Mucosa of rectum (tissue), 2 donors: ENCODE measurements around the gene PLEKHA7.
"Not testable (repeated sequence)": the region's sequence is repeated elsewhere in the genome, so short reads cannot be mapped to it uniquely, and the experiment has no call there.

ENCODE experiments used
- H3K27ac ChIP-seq, 2 donors: one replicate each; pipeline ENCODE4 v1.7.0; 2013; ENCODE audit warnings: inconsistent platforms in 2 of 2, low read depth in 2 of 2, low read length in 2 of 2
- H3K27me3 ChIP-seq, 2 donors: one replicate each; pipeline ENCODE4 v1.7.0; 2013; ENCODE audit warnings: low read length in 2 of 2; ENCODE audit not compliant: control insufficient read depth in 2 of 2, insufficient read depth in 2 of 2
- H3K36me3 ChIP-seq, 2 donors: one replicate each; pipeline ENCODE4 v1.7.0; 2013; ENCODE audit warnings: low read length in 2 of 2; ENCODE audit not compliant: control insufficient read depth in 2 of 2, insufficient read depth in 2 of 2
- H3K4me1 ChIP-seq, 2 donors: one replicate each; pipeline ENCODE4 v1.7.0; 2013; ENCODE audit warnings: low read length in 2 of 2, mild to moderate bottlenecking in 1 of 2; ENCODE audit not compliant: control insufficient read depth in 2 of 2, insufficient read depth in 2 of 2
- H3K4me3 ChIP-seq, 2 donors: one replicate each; pipeline ENCODE4 v1.7.0; 2013; ENCODE audit warnings: low read length in 2 of 2
- H3K9ac ChIP-seq, 2 donors: one replicate each; pipeline ENCODE4 v1.7.0; 2013; ENCODE audit warnings: low read length in 2 of 2, low read depth in 1 of 2, mild to moderate bottlenecking in 1 of 2
- H3K9me3 ChIP-seq, 2 donors: one replicate each; pipeline ENCODE4 v1.7.0; 2013; ENCODE audit warnings: low read length in 2 of 2; ENCODE audit not compliant: control insufficient read depth in 2 of 2
- donor health status: healthy.
- donor health status: Normal muscosa, but diverticular disease.

PLEKHA7 gene

GRCh38 chr11:16890442-16890841, 123.8 kb downstream of the PLEKHA7 start:
- Histone ChIP-seq H3K4me3 (no peak overlapping the region), H3K27ac (no peak overlapping the region), H3K36me3 (no peaks in the 10 kb centered on the region), H3K9me3 (no peaks in the 10 kb centered on the region), H3K4me1 (peaks cover 0 to 8% of the 10 kb centered on the region in 2 donors), H3K9ac (no peak overlapping the region), H3K27me3 (no peaks in the 10 kb centered on the region)

GRCh38 chr11:16889905-16890304, 124.3 kb downstream of the PLEKHA7 start:
- Histone ChIP-seq H3K27me3 (no peaks in the 10 kb centered on the region), H3K9me3 (no peaks in the 10 kb centered on the region), H3K27ac (no peak overlapping the region)

GRCh38 chr11:16889010-16889409, 125.2 kb downstream of the PLEKHA7 start:
- not testable (repeated sequence) for H3K4me3 ChIP-seq, H3K4me1 ChIP-seq, H3K36me3 ChIP-seq, H3K9me3 ChIP-seq, H3K27ac ChIP-seq, H3K27me3 ChIP-seq, H3K9ac ChIP-seq

More at GRCh38 chr11:16889905-16890304, 124.3 kb downstream of the PLEKHA7 start:
- no peaks in the 10 kb centered on the region for H3K36me3 ChIP-seq
- H3K4me3 ChIP-seq: no peak overlapping the region
- no peak overlapping the region for H3K9ac ChIP-seq
- peaks cover 0 to 8% of the 10 kb centered on the region in 2 donors for H3K4me1 ChIP-seq

- not testable (repeated sequence) for H3K4me3 ChIP-seq, H3K36me3 ChIP-seq, H3K9ac ChIP-seq, H3K27me3 ChIP-seq, H3K9me3 ChIP-seq, H3K27ac ChIP-seq
- peaks cover 2 to 14% of the 10 kb centered on the region in 2 donors for H3K4me1 ChIP-seq
Observed at GRCh38 chr11:16887887-16888286, 126.3 kb downstream of the PLEKHA7 start.

GRCh38 chr11:16883174-16883573, 131.0 kb downstream of the PLEKHA7 start:
- Histone ChIP-seq H3K36me3 (no peaks in the 10 kb centered on the region), H3K4me1 (peaks cover 4 to 12% of the 10 kb centered on the region in 2 donors), H3K9ac (no peak overlapping the region), H3K4me3 (no peak overlapping the region), H3K9me3 (no peaks in the 10 kb centered on the region), H3K27ac (no peak overlapping the region), H3K27me3 (no peaks in the 10 kb centered on the region)

- Histone ChIP-seq H3K27me3 (no peaks in the 10 kb centered on the region), H3K36me3 (no peaks in the 10 kb centered on the region), H3K4me1 (peaks cover 4 to 12% of the 10 kb centered on the region in 2 donors), H3K9ac (no peak overlapping the region), H3K27ac (no peak overlapping the region), H3K4me3 (no peak overlapping the region), H3K9me3 (no peaks in the 10 kb centered on the region)
Observed at GRCh38 chr11:16881766-16882165, 132.4 kb downstream of the PLEKHA7 start.

GRCh38 chr11:16881074-16881709, 133.0 kb downstream of the PLEKHA7 start:
- no peaks in the 10 kb centered on the region for H3K9me3 ChIP-seq
- no peak overlapping the region for H3K27ac ChIP-seq
- H3K9ac ChIP-seq: no peak overlapping the region
- no peaks in the 10 kb centered on the region for H3K36me3 ChIP-seq
- no peaks in the 10 kb centered on the region for H3K27me3 ChIP-seq
- no peak overlapping the region for H3K4me3 ChIP-seq
- H3K4me1 ChIP-seq: peaks cover 4 to 12% of the 10 kb centered on the region in 2 donors

GRCh38 chr11:16880184-16880801, 133.9 kb downstream of the PLEKHA7 start:
- H3K27ac ChIP-seq: no peak overlapping the region
- no peaks in the 10 kb centered on the region for H3K36me3 ChIP-seq
- H3K4me3 ChIP-seq: no peak overlapping the region
- H3K9me3 ChIP-seq: no peaks in the 10 kb centered on the region
- no peaks in the 10 kb centered on the region for H3K27me3 ChIP-seq
- H3K4me1 ChIP-seq: peaks cover 4 to 12% of the 10 kb centered on the region in 2 donors
- H3K9ac ChIP-seq: no peak overlapping the region

- Histone ChIP-seq H3K27me3 (no peaks in the 10 kb centered on the region), H3K4me3 (no peak overlapping the region), H3K9me3 (no peaks in the 10 kb centered on the region), H3K9ac (no peak overlapping the region), H3K27ac (no peak overlapping the region), H3K36me3 (no peaks in the 10 kb centered on the region), H3K4me1 (peaks cover 4 to 12% of the 10 kb centered on the region in 2 donors)
Observed at GRCh38 chr11:16879690-16880089, 134.5 kb downstream of the PLEKHA7 start.

GRCh38 chr11:16876837-16877236, 137.4 kb downstream of the PLEKHA7 start:
- Histone ChIP-seq H3K9me3 (no peaks in the 10 kb centered on the region), H3K27me3 (no peaks in the 10 kb centered on the region), H3K36me3 (no peaks in the 10 kb centered on the region), H3K4me3 (no peak overlapping the region), H3K27ac (no peak overlapping the region), H3K4me1 (peaks cover 0 to 5% of the 10 kb centered on the region in 2 donors), H3K9ac (no peak overlapping the region)
